ENCODE measurements around the gene SEPTIN10. TPM values are rescaled to one million over a fixed set of nuclear protein-coding genes. Genes with fewer than 3 reads are reported as not detected.

Gene SEPTIN10
- total and polyA plus RNA-seq, 9 of the 15 experiments (the other 6 are each of a cell fraction or from before 2014, with no cell fraction given): 0.40 TPM; not detected in 8

GRCh38 chr2:109630441-109631430, 17.0 kb upstream of the SEPTIN10 start:
- POLR2A ChIA-PET: no interaction called here
- Histone ChIP-seq H3K79me2 (ENCODE audit: control insufficient read depth, insufficient read depth, low read length) (no peaks in the 10 kb centered on the region), H2AFZ (ENCODE audit: low read depth, low read length) (no peak overlapping the region), H3K4me1 (replicated peaks in 1 of 2; ENCODE audit: control insufficient read depth in 2 of 2, insufficient read depth in 2 of 2, low read length in 2 of 2) (no peaks in the 10 kb centered on the region), H3K9ac (ENCODE audit: insufficient read depth in 1 of 2, low read depth in 2 of 2, low read length in 2 of 2) (no peak overlapping the region), H3K4me3 (no peak overlapping the region), H3K36me3 (ENCODE audit: control insufficient read depth, insufficient read depth, low read length) (no peaks in the 10 kb centered on the region), H3K4me2 (ENCODE audit: insufficient read depth, low read length) (no peak overlapping the region), H3K27me3 (ENCODE audit: control insufficient read depth in 2 of 2, insufficient read depth in 2 of 2, low read length in 2 of 2) (peaks cover 0 to 14% of the 10 kb centered on the region in 2 experiments; a peak in 2 of 5 replicates), H3K27ac (ENCODE audit: extremely low read depth, low read depth, low read length) (no peak overlapping the region), H3K9me1 (ENCODE audit: control insufficient read depth, insufficient read depth, low read length) (no peaks in the 10 kb centered on the region), H4K20me1 (replicated peaks; ENCODE audit: control insufficient read depth, insufficient read depth, low read length) (no peaks in the 10 kb centered on the region), H3K9me3 (replicated peaks; ENCODE audit: control insufficient read depth, insufficient read depth, low read depth, low read length) (no peaks in the 10 kb centered on the region)
- DNase-seq (ENCODE audit: extremely low read depth in 1 of 4, low spot score in 3 of 4) (no peak), ATAC-seq (no peak), FAIRE-seq (no peak)
- CTCF ChIA-PET (ENCODE audit: low intra/inter-chr PET ratio): no interaction called here
- intact Hi-C loops (cut with micrococcal nuclease) (no loop called here), in situ Hi-C loops (cut with MboI) (no loop called here)
- TF ChIP-seq SETDB1 (IDR thresholded peaks at IDR 0.05; ENCODE audit: low read length): no peak
- TF ChIP-seq RNF219 (CRISPR knock-in tag; IDR thresholded peaks at IDR 0.05): no peak
- TF ChIP-seq ZNF224 (CRISPR knock-in tag; IDR thresholded peaks at IDR 0.05): no peak
- TF ChIP-seq DPF2 (IDR thresholded peaks at IDR 0.05): no peak
- TF ChIP-seq ETV6 (IDR thresholded peaks at IDR 0.05; ENCODE audit: borderline replicate concordance in 1 of 2, low read depth in 2 of 2, low read length in 1 of 2): no peak
- no peak for TF ChIP-seq ETV6 (CRISPR knock-in tag; IDR thresholded peaks at IDR 0.05; ENCODE audit: borderline replicate concordance)
- no peak for TF ChIP-seq STAT6 (CRISPR knock-in tag; IDR thresholded peaks at IDR 0.05)
- no peak for TF ChIP-seq MAFF (IDR thresholded peaks at IDR 0.05; ENCODE audit: low read length)
- TF ChIP-seq GTF2F1 (IDR thresholded peaks at IDR 0.05; ENCODE audit: low read depth, low read length): no peak
- no peak for TF ChIP-seq HNRNPL (IDR thresholded peaks at IDR 0.05; ENCODE audit: low read depth, low read length)
- TF ChIP-seq ZNF740 (CRISPR knock-in tag; IDR thresholded peaks at IDR 0.05): no peak
- TF ChIP-seq ZNF740 (tag; IDR thresholded peaks at IDR 0.05): no peak
- TF ChIP-seq TOE1 (IDR thresholded peaks at IDR 0.05; ENCODE audit: borderline replicate concordance): no peak
- no peak for TF ChIP-seq TOE1 (CRISPR knock-in tag; IDR thresholded peaks at IDR 0.05; ENCODE audit: borderline replicate concordance, low read depth)
- no peak for TF ChIP-seq ILF3 (IDR thresholded peaks at IDR 0.05; ENCODE audit: borderline replicate concordance)
- WGBS (ENCODE audit: insufficient coverage, low coverage, missing lambda C conversion rate): 3% methylated on average over 17 of the region's 19 CpGs
- no TSS peak for BruUV-seq (replicated peaks)

All from K562 (cell line).